Endothelial cell of umbilical vein (primary cell): ENCODE measurements around the gene FGF3. TPM values are rescaled to one million over a fixed set of nuclear protein-coding genes. Genes with fewer than 3 reads are reported as not detected.

Experiments
- BruUV-seq: library from RNA; stranded (reverse); fragments of 400-500 nt; replicated peaks from 2 replicates; lab custom pipeline; 2021; lab: Mats Ljungman, UMichigan
- CTCF ChIA-PET: fragments of 300-600, 350-600 bp; sonication (Branson Sonifier 250); formaldehyde crosslinking; loops from one replicate; lab custom pipeline; 2021; ENCODE audit warnings: antibody characterized with exemption, inconsistent platforms; lab: Charles Lee
- POLR2A ChIA-PET: fragments of 300-600, 350-600 bp; sonication (Branson Sonifier 250); formaldehyde crosslinking; loops from one replicate; lab custom pipeline; 2021; ENCODE audit warnings: antibody characterized with exemption, inconsistent platforms; lab: Charles Lee
- DNase-seq: peaks from one replicate; pipeline ENCODE4 v3.0.0-alpha.2; 2011; ENCODE audit warnings: low read depth, low spot score
- FAIRE-seq: peaks from 2 replicates; lab custom pipeline; 2011; peaks lifted over from hg19 to GRCh38; lab: Jason Lieb, UNC
- H2AFZ ChIP-seq: 2 replicates; pipeline ENCODE4 v1.6.0; 2012; ENCODE audit warnings: low read depth, low read length, control low read depth, inconsistent platforms
- H3K27ac ChIP-seq: 2 replicates; pipeline ENCODE4 v1.5.1; 2011; ENCODE audit warnings: low read depth, mild to moderate bottlenecking, control low read depth, low read length, moderate library complexity; ENCODE audit not compliant: insufficient read depth
- H3K27me3 ChIP-seq, 2 experiments: 2 replicates each; pipeline versions ENCODE4 v1.6.0 to v1.6.1; 2011; ENCODE audit warnings: low read length in 2 of 2, mixed read lengths in 1 of 2; ENCODE audit not compliant: control insufficient read depth in 2 of 2, insufficient read depth in 2 of 2
- H3K36me3 ChIP-seq, 2 experiments: 2 replicates in 1 of 2; 3 replicates in 1 of 2; pipeline ENCODE4 v1.5.1; 2011; ENCODE audit warnings: low read length in 2 of 2, mild to moderate bottlenecking in 1 of 2, moderate library complexity in 1 of 2; ENCODE audit not compliant: control insufficient read depth in 2 of 2, insufficient read depth in 2 of 2; ENCODE audit errors: extremely low read depth in 1 of 2
- H3K4me1 ChIP-seq: 3 replicates; pipeline ENCODE4 v1.5.1; 2011; ENCODE audit warnings: mild to moderate bottlenecking, low read length; ENCODE audit not compliant: control insufficient read depth, insufficient read depth; ENCODE audit errors: extremely low read depth
- H3K4me2 ChIP-seq: 2 replicates; pipeline ENCODE4 v1.6.1; 2011; ENCODE audit warnings: low read length, control low read depth, mixed read lengths; ENCODE audit not compliant: insufficient read depth
- H3K4me3 ChIP-seq, 3 experiments: fragments of 200-600 bp in 1 of 3; sonication (generic), shearing (Covaris generic) in 1 of 3; replicated peaks in 1 of 3; 2 replicates each; pipeline ENCODE4 v1.5.1; 2011 to 2016; ENCODE audit warnings: control low read depth in 3 of 3, low read length in 3 of 3, mild to moderate bottlenecking in 2 of 3, inconsistent platforms in 1 of 3, low read depth in 1 of 3, moderate library complexity in 1 of 3; ENCODE audit not compliant: insufficient read depth in 1 of 3
- H3K79me2 ChIP-seq: 2 replicates; pipeline ENCODE4 v1.6.0; 2012; ENCODE audit warnings: low read length, inconsistent platforms; ENCODE audit not compliant: control insufficient read depth, insufficient read depth
- H3K9ac ChIP-seq: replicated peaks from 2 replicates; pipeline ENCODE3; 2011; ENCODE audit warnings: low read length, control low read depth; ENCODE audit not compliant: insufficient read depth; ENCODE audit errors: extremely low read depth
- H3K9me1 ChIP-seq: replicated peaks from 3 replicates; pipeline ENCODE4 v1.6.0; 2011; ENCODE audit warnings: mild to moderate bottlenecking, low read length; ENCODE audit not compliant: control insufficient read depth, insufficient read depth; ENCODE audit errors: extremely low read depth
- H3K9me3 ChIP-seq: replicated peaks from 2 replicates; pipeline ENCODE4 v1.5.1; 2012; ENCODE audit warnings: low read length, inconsistent platforms; ENCODE audit not compliant: control insufficient read depth, insufficient read depth
- H4K20me1 ChIP-seq: replicated peaks from 2 replicates; pipeline ENCODE3; 2011; ENCODE audit warnings: mild to moderate bottlenecking, low read length; ENCODE audit not compliant: control insufficient read depth, insufficient read depth; ENCODE audit errors: extremely low read depth
- CTCF ChIP-seq, 2 donors: IDR thresholded peaks; 1 replicate in 1 of 2; 2 replicates in 1 of 2; pipeline ENCODE4 v1.5.1; 2011; ENCODE audit warnings: low read length in 2 of 2, mild to moderate bottlenecking in 2 of 2, moderate library complexity in 2 of 2, control low read depth in 1 of 2, inconsistent platforms in 1 of 2, low read depth in 1 of 2; ENCODE audit not compliant: insufficient read depth in 1 of 2; ENCODE audit errors: extremely low read depth in 1 of 2
- dilution Hi-C: fragments of 300-500 bp; cut with MboI; formaldehyde crosslinking; loops from one replicate; pipeline ENCODE4 v1.15.0; 2019; ENCODE audit warnings: low sequenced_read_pairs; ENCODE audit not compliant: extremely low pct_ligation_motif_present
- intact Hi-C: fragments of 100-400 bp; cut with micrococcal nuclease; formaldehyde crosslinking; loops from one replicate; pipeline ENCODE4 v1.10.0; 2022
- polyA plus RNA-seq, 4 experiments: library from polyadenylated mRNA; depleted of rRNA in 3 of 4; stranded (reverse) in 3 of 4; unstranded in 1 of 4; fragments of >200 nt; gene quantifications; 2 replicates each; pipeline versions ENCODE4 v1.2.1 to v1.2.3, GENCODE V29; 2011 to 2012; ENCODE audit warnings: missing spikeins in 1 of 4
- total RNA-seq: library from RNA; stranded (reverse); gene quantifications from 2 replicates; pipeline ENCODE4 v1.2.3, GENCODE V29; 2021

FGF3 gene
- total and polyA plus RNA-seq, 2 donors (not counting 3 experiments of a cell fraction or from before 2014, with no cell fraction given) = not detected

GRCh38 chr11:69842746-69843528, 23.7 kb upstream of the FGF3 start:
- Histone ChIP-seq H3K9ac (no peak overlapping the region), H2AFZ (no peak overlapping the region), H3K27ac (no peak overlapping the region), H3K9me3 (no peaks in the 10 kb centered on the region), H3K4me2 (no peak overlapping the region), H3K4me3 (no peak overlapping the region), H3K27me3 (no peaks in the 10 kb centered on the region), H3K79me2 (no peaks in the 10 kb centered on the region), H3K36me3 (no peaks in the 10 kb centered on the region), H3K4me1 (no peaks in the 10 kb centered on the region), H3K9me1 (no peaks in the 10 kb centered on the region), H4K20me1 (no peaks in the 10 kb centered on the region)
- ChIA-PET POLR2A (no interaction called here), CTCF (interaction anchor here (1.0 to 2.2 kb wide), 4 partner anchors 42 to 158 kb away, joined by 3 to 5 read pairs (median 4); no protein-coding TSS in a partner anchor)
- no peak for FAIRE-seq
- no peak for TF ChIP-seq CTCF (IDR thresholded peaks at IDR 0.05; ENCODE audit: extremely low read depth in 1 of 2, insufficient read depth in 1 of 2, low read depth in 1 of 2, low read length in 2 of 2)
- intact Hi-C loops (loop anchor here (1.0 to 5.0 kb wide), 2 partner anchors 141 to 157 kb away; partner anchors contain the start of gene FGF19), dilution Hi-C loops (no loop called here)
- DNase-seq = no peak
- no TSS peak for BruUV-seq
